Stimulated activated CD8-positive, alpha-beta memory T cell treated with anti-CD3 and anti-CD28 coated beads, Interleukin-15, amount 100 ng/mL, for 1 hour (primary cell): Measurements from ENCODE around the gene PPOX.

Experiments used
- DNase-seq: peaks from one replicate; pipeline ENCODE4 v3.0.0-alpha.2; 2020; ENCODE audit warnings: low read depth

The PPOX gene

GRCh38 chr1:161165742-161166668 is at the start of gene PPOX:
TSS of gene PPOX (plus strand) at chr1:161166426. CDS start at chr1:161166848, 422 bp downstream.
- DNase-seq: peak; percentile 83

GRCh38 chr1:161117759-161118581 is 48.3 kb upstream of the PPOX start, which contains the start of the genes NIT1 and PFDN2:
TSS of gene NIT1 (plus strand) at chr1:161118105. CDS start at chr1:161118177, 72 bp downstream.
TSS of gene PFDN2 (minus strand) at chr1:161118037. CDS start at chr1:161118026, 11 bp downstream.
- peak; percentile 65 for DNase-seq

- peak; percentile 12 for DNase-seq
These were observed 46.9 kb upstream of the PPOX start for GRCh38 chr1:161119092-161119903.

- DNase-seq: no peak
These were observed 45.1 kb upstream of the PPOX start for GRCh38 chr1:161121042-161121650.

- no peak for DNase-seq
These were observed 44.4 kb upstream of the PPOX start for GRCh38 chr1:161121834-161122233.

- no peak for DNase-seq
These were observed 43.3 kb upstream of the PPOX start for GRCh38 chr1:161122967-161123366.

GRCh38 chr1:161127649-161128048 is 38.6 kb upstream of the PPOX start:
- DNase-seq: no peak

GRCh38 chr1:161128591-161129420 is 37.4 kb upstream of the PPOX start:
- DNase-seq: no peak

- no peak for DNase-seq
These were observed 36.0 kb upstream of the PPOX start for GRCh38 chr1:161130266-161130665.

- no peak for DNase-seq
These were observed 34.5 kb upstream of the PPOX start for GRCh38 chr1:161131523-161132409.

GRCh38 chr1:161132410-161133219 is 33.6 kb upstream of the PPOX start, which contains the start of gene DEDD:
TSS of gene DEDD (minus strand) at chr1:161132667. CDS start at chr1:161124462, 8,205 bp downstream.
- DNase-seq: peak; percentile 67

- no peak for DNase-seq
These were observed 32.9 kb upstream of the PPOX start for GRCh38 chr1:161133220-161133740.

- no peak for DNase-seq
These were observed 28.3 kb upstream of the PPOX start for GRCh38 chr1:161137881-161138280.

GRCh38 chr1:161138431-161138830 is 27.8 kb upstream of the PPOX start:
- no peak for DNase-seq

- DNase-seq: no peak
These were observed 26.5 kb upstream of the PPOX start for GRCh38 chr1:161139766-161140165.

GRCh38 chr1:161140755-161141400 is 25.3 kb upstream of the PPOX start:
- DNase-seq: no peak

GRCh38 chr1:161145832-161146231 is 20.4 kb upstream of the PPOX start:
- no peak for DNase-seq

GRCh38 chr1:161153176-161153575 is 13.1 kb upstream of the PPOX start:
- no peak for DNase-seq
